Stimulated activated CD8-positive, alpha-beta memory T cell treated with anti-CD3 and anti-CD28 coated beads, Interleukin-4, amount 100 ng/mL, for 24 hours (primary cell): ENCODE data around the gene KCNH1.

Experiments
- DNase-seq: peaks from one replicate; pipeline ENCODE4 v3.0.0-alpha.2; 2020; ENCODE audit warnings: low read depth

The KCNH1 gene

DNA sequence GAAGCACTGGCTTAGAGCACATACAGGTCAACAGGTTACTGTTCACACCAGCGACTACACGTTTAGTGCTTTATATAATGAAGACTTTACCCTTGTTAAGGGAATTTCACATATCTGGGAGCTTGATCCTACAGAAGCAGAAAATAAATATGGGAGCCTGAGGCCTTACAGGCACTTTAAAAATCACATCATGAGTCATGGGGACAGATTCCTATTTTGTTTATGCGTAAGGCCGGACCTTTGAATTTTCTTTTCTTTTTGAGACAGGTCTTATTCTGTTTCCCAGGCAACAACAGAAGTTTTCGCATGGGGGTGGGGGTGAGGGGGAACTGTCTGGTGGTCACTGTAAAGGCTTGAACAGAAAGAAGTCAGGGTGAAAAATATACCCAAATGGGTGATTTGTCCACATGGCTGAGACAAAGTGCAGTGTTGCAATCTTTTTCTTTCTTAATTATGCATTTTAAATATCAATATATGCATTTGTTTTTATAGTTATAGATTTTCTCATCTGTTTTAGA, 276.7 kb downstream of the KCNH1 start:
- no peak for DNase-seq

DNA sequence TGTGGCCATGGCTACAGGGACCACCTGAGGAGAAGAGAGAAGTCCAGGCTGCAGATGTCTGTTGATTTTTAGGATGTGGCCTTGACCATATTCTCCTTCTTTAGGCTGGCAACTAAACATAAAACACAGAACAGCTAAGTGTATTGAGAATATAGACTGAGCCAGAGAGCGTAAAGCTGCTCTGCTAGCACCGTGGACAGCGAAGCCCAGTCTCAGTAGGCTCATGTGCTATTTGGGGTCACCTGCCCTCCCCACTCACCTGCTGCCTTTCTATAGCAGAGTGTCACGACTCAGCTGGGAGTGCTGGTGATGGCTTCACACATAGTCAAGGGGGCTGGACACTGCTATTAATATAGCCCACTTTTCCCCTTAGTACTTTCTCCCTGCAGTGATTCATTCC, 278.5 kb downstream of the KCNH1 start:
- DNase-seq: no peak

DNA sequence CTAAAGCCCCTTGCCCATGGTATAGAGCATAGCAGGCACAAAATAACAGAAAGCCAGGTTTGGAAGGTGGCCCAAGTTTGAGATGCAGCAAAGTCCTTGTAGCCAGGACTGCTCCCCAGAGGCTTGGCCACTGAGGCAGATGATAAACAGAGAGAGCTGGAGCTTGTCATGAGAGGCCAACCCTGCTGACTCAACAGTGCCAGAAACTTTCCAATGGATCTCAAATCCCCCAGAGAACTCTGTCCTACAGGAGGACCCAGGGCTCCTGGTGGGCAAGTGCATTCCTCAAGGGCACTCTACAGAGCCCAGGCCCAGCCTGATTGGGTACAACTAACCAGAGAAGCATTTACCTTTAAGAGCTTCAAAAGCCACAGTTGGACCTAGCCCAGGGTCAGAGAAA, 280.7 kb downstream of the KCNH1 start:
- DNase-seq: no peak

DNA sequence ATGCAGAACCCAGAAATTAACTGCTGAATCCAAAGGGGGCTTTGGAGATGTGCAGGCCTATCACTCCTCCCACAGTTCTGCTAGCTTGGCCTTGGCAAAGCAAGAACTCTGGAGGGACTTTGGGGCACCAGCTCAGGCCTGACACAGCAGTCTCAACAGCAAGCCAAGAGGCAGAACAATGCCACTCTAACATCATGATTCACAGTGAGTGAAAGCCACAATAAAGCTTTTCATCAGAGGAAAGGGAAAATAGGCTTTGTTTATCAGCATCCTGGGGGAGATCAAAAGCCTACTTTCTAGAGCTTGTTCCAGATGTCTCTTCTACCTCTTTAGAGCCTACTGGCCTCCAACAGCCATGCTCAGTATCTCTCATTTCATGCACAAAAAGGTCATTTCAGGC, 283.4 kb downstream of the KCNH1 start:
- DNase-seq: no peak

DNA sequence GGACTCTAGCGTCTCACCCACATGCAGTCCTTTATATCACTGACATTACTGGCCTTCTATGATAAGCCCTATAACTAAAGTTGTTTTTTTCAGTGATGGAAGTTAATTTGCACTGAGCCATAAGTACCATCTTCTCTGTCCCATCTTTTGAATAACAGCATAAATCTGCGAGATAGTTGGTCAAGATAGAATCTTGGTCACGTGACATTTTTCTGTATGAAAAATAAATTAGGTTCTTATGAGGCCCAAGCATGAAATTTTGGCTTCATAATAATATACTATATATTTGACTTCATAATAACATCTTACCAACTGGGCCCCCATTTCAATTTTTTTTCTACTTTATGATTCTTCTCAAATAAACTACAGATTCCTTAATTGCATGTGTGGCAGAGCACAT, 285.5 kb downstream of the KCNH1 start:
- DNase-seq: no peak

DNA sequence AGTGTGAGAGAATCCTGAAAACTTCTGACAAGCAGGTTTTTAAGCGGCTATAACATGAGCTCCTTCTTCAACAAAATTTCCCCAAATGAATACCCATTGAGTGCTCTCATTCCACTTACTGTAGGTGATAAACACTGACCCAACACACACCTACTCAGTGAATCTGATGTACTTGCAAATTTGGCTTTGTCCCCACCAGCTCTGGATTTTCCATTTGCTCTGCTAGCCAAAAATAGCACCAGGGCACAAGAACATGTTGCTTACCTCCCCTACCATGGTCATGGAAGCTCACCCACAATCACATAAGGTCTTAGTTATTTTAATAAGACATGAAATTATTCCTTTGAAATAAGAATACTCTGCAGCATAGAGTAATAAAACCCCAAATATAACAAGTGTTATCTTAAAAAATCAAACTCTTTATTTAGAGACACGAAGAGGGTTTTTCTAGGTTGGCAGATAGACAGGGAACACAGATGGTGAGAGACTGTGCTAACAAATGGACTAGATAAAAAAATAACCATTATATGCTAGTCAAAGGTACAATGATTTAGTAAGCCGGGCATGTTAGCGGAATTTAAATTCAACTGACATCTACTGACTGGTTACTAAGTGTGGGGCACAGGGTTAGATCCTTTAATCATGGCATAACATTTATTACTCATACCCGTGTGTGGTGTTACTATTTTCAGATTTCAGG, 291.9 kb downstream of the KCNH1 start:
- DNase-seq: no peak

DNA sequence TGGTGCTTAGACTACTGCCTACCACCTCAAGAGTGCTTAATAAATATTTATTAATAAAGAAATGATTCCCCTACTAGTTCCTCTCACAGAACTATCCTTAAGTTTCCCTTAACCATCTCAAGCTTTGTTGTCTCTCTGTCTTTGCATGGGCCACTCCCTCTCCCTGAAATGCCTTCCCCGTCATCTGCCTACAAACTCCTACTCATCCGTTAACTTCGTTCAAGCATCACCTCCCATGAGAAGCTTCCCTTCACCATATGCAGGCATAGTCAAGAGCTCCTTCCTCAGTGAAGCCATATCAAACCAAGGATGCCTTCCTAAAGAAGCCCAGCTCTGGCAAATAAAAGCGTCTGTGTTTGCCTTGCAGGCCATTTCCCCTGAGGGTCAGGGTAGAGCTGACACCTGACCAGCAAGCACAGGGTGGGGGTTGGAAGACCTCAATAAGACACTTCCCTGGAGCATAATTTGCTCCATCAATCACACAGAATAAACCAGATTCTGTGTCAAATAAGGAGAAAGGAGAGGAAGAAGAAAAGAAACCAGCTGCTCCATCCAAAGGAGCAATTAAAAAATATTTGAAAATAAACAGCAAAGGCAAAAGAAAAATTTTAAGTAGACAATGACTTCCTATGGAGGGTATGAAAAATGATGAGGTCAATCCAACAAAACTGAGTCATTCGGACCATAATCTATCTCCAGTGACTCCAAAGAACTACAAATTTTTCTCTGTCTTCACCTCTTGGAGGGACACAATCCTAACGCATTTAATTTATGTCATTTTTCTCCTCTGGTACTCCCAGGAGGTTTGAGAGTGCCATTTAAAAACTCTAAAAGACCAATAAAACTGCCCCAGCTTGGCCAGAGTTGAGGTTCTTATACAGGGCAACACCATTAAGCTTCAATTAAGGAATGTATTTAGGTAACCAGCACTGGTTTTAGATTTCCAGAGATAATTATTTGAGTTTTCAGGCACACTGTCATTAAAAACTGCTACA, 303.6 kb downstream of the KCNH1 start:
- no peak for DNase-seq

DNA sequence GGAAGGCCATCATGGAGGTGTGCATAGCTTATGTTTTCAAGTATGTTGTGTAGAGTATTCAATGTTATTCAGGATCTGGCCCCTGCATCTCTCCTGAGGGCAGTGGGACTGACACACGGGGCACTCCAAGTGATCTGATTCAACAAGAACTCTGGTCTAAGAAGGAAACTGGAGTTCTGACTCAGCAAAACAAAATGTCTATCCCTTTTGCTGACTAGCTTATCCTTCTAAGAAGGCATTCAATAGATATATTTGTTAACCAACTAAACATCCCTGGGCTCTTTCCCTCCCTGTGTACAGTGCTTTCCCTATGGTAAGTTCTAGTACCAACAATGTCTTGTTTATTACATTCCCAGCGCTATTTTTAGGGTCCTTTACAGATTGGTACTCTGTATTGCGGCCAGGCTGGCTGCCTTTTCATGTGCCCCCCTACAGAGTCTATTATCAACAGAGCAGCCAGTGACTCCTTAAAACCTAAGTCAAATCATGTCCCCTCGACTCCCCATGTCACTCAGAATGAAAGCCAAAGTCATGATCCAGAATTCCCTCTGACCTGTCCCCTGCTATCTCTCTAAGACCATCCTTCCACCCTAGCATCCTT, 304.9 kb downstream of the KCNH1 start:
- DNase-seq: no peak

DNA sequence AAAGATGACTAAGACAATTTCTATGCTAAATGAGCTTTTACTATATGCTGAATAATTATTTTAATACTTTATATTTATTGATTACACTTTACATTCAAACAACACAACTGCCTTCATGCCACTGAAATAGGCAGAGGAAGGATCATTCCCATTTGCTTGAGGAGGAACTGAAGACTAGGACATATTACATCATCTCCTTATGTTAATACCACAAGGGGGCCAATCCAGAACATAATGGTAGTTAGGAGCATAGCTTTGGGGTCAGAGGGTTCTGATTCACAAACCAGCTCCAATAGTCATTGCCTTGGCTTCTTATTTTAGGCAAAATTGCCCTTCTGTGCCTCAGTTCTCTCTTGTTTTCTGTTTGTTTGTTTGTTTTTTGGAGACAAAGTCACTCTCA, 306.5 kb downstream of the KCNH1 start:
- no peak for DNase-seq

DNA sequence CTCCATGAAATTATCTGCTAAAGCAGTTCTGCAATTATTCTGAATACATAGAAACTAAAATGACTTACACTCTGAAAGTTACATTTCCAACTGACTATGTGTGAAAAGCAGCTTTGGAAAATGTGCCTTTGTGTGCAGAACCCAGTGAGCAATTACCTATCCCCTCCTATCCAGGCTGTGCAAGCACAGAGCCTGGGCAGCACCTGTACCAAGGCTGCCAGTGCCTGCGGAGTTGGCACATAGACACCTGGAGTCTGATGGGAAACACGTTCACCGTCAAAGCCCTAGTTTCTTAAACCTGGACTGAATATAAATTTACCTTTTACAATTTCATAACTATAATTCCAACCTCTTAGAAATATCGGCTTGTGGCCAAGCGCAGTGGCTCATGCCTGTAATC, 307.3 kb downstream of the KCNH1 start:
- DNase-seq: no peak

DNA sequence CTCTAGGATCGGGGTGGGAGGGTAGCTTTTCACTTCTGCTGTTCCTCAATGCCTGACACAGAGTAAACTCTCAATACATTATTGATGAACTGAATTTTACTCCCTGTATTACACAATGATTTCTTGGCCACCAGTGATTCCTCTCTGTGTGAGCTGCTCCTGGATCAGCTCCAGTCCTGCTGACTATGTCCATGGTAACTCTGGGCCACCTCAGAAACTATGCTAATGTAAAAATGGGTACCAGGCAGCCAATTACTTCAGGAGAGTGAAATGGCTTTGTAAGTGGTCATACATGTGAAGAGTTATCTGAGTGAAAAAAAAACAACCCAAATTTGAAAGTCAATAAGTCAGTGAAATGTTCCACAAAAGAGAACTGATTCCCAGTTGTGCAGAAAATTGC, 311.0 kb downstream of the KCNH1 start:
- DNase-seq: no peak

DNA sequence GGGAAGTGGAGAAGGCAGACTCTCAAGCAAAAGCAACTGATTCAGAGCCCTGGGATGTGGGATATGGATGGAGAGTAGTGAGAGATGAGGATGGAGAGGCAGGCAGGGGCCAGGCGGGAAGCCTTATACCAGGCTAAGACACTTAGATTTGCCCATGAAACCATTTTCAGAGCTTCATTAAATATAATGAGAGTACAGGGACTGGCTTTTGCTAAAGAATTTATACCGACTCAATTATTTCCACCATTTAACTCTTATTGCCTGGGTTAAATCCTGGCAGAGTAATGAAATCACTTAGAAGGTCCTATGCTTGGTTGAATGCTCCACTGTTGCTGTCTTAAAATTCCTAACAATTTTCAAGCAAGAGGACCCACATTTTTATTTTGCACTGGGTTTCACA, 311.7 kb downstream of the KCNH1 start:
- DNase-seq: no peak

DNA sequence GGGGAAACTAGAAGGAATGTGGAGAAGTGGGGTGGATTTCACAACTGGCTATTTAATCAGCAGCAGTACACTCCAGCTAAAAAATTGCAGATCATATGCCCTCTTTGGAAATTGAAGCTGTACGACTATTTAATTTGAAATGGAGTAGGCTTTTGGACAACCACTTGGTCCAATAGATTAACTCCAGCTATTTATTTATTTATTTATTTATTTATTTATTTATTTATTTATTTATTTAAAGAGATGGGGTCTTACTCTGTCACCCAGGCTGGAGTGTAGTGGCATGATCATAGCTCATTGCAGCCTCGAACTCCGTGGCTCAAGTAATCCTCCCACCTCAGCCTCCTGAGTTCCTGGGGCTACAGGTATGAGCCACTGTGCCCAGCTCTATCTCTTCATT, 312.3 kb downstream of the KCNH1 start:
- DNase-seq: no peak

DNA sequence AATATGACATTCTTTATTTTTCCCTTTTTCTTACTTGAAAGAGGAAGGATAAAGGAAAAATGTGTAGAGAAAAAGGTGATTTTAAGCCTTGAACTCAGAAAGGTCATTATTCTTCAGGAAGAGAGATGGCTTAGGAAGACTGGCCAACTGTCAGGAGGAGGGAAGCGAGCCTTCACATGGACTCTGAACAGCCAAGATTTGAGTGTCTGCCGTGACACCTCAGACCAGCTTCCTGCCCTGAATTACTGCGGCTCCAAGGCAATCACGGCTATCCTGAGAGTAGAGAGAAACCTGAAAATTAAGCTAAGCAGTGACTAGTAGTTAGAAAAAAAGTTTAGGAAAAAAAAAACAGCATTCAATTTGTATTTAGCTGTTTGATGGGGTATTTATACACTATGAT, 314.7 kb downstream of the KCNH1 start:
- DNase-seq: no peak

DNA sequence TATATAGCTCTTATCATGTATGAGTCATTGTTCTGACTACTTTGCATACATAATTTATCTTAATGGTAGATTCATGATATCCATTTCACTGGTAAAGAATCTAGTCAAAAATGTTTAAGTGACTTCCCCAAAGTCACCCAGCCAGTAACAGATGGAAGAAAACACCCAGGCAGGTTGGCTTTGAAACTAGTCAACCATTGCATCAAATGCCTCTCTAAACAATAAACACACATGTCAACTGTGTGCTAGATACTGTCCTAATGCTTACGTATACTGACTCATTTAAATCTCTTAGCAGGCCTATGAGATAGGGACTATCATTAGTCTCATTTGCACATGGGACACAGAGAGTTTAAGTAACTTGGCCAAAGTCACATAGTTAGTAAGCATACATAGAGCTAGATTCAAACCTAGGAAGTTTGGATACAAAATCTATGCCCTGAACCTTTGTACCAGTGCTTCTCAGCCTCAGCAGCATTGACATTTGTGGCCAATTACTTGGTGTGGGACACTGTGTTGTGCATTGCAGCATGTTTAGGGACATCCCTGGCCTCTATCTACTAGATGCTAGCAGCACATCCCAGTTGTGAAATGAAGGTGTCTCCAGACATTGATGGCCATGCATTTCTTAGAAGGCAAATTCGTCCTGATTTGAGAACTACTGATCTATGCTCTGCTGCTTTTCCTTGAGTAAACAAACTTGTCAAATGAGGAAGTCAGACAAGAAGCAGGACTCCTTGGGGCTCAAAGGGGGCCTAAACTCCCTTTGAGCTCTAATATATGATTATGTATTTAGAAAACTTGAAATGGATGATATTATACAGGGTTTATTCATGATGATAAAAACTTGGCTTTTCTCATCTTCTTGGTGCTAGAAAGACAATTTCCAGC, 316.3 kb downstream of the KCNH1 start:
- no peak for DNase-seq

DNA sequence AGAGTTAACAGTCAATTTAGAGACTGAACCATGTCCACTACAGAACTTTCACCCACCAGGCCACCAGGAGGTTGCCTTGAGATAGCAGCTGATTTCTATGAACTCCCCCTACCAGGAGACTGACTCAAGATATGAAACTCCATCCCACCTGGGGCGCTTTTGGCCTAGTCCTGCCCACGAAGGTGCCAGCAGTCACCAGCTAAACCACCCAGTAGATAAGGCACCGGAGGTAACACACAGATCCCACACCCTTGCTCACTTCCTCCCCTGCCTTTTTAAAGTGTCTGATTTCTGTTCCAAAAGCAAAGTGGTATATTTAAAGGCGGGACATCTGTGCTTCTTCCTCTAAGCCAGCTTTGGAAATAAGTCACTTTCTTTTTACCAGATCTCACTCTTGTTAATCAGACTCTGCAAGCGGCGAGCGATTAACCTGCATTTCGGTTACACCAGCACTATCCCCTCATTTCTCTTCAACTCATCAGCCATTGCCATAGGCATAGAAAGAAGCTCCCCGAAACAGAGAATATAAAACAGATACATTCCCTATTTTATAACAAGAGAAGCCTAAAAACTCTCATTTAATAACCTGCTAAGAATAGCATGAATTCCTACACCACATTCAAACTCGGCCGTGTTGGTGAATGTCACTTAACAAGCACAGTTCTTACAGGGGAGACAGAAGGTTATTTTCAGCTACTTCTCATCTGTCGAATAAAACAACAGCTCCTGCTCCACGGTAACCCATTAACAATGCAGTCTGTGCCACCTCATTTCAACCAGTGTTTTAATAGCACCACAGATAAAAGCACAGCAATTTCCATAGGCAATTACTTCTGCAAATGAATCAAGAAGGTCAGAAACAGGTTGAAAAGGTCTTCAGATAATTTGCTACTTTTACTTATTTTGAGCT, 318.1 kb downstream of the KCNH1 start:
- DNase-seq: no peak

DNA sequence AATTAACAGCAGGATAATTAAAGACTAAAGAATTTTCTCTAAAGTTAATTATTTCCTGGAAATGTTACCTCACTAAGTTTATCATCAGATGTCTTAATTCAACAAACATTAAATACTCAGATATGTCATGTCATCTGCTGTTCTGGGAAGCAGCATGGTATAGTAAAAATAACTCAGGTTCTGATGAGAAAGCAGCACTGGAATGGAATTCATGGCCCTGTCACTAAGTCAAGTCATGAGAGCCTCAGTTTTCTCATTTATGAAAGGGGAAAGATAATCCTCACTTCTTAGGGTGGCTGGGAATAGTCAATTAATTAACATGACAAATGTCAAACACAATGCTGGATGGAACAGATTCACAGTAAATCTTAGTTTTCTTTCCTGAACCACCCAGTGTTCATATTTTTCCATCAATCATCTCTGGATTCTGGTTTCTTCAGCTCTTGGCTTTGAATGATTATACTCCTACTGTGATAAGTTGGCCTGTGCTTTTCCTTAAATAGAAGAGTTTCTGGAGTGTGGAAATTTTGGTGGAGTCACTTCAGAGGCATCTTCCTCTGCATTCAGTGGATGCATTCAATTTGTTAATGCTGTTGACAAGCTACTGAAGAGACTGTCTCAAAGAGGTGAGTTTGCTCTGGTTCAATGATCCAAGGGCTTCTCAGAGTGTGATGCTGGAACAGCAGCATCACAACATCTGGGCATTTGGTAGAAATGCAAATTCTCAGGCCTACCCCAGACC, 319.4 kb downstream of the KCNH1 start:
- no peak for DNase-seq

DNA sequence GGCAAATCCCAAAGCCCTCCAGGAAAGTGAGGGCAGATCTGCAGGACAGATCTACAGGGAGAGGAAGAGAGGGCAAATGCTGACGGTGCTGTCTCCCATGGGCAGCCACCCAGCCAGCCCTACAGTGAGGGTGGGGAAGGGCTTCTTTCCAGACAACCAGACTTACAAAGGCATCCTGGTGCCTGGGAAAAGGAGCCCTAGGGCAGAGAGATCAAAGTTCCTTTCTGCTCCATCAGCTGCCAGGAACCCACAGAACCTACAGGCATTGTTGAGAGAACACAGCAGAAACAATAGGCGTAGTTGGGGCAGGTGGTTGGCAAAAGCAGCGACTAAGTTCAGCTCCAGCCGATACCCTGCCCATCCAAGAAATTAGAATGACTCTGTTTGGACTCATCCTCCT, 332.4 kb downstream of the KCNH1 start:
- no peak for DNase-seq

DNA sequence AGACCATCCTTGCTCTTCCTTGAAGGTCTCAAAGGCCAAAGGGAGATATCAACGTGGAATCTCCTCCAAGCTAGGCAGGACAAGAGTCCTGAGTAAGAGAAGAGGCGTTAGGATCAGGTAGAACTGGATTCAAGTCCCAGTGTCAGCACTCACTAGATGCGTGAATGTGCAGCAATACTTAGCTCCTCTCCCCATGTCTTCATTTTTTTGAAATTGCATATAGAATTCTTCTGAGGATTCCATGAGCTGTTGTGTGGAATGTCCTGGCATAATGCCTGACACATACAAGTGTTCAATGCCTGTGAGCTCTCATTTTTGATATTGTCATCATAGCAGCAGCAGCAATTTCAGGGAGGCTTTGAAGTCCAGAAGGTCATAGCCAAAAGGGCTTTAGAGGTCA, 333.2 kb downstream of the KCNH1 start:
- no peak for DNase-seq

DNA sequence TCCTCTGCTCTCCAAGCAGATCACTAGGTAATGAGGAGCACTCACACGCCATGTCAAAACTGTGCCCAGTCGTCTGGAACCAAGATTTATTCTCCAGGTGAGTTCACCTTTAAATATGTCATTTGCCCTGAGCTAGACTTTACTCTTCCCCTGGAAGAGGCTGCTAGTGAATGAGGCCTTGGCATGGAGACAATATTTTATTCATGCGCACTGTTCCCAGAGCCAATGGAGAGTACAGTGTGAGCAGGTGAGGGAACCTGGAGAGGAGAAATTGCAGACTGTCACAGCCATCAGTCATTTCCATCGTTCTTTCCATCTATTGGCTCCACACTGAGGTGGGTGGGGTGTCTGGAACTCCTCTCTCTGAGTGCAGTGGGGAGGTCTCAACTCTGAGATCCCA, 333.6 kb downstream of the KCNH1 start:
- no peak for DNase-seq
